ENCODE data around the gene NAV3.

DNA sequence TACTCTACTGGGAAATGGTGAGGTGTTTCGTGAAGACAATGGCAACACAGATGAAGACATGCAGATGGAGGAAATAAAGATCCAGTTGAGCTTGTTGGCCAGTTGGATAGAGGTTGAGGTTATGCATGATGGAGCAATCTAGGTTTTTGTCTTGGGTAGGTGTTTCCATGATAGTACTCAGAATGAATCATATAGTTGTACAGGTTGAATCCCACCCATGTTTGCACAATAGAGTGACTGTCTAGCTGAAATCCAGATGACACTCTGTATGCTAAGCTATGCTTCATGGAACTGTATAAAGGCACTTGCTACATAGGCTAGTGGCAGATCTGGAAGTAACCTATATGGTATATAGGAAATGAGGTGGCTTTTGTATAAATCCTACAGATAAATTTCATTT lies 264.9 kb downstream of the NAV3 start:
- TF ChIP-seq CEBPB (IDR thresholded peaks at IDR 0.05; ENCODE audit: low read depth, low read length) (0 out of 2 replicates have a peak, but pooled peaks have one; percentile 39), RAD21 (IDR thresholded peaks at IDR 0.05; ENCODE audit: low read length) (no peak), MAZ (IDR thresholded peaks at IDR 0.05; ENCODE audit: borderline replicate concordance, low read depth, low read length) (no peak), POLR2A (IDR thresholded peaks at IDR 0.05; ENCODE audit: low read depth, low read length) (no peak), RFX5 (IDR thresholded peaks at IDR 0.05; ENCODE audit: low read depth, low read length) (no peak), MXI1 (IDR thresholded peaks at IDR 0.05; ENCODE audit: borderline replicate concordance, low read depth, low read length) (no peak), MAFK (IDR thresholded peaks at IDR 0.05; ENCODE audit: low read depth, low read length) (no peak), SMC3 (IDR thresholded peaks at IDR 0.05; ENCODE audit: low read depth, low read length) (no peak), RCOR1 (IDR thresholded peaks at IDR 0.05; ENCODE audit: insufficient replicate concordance, low read length) (no peak), CHD1 (IDR thresholded peaks at IDR 0.05; ENCODE audit: low read depth, low read length) (no peak), BHLHE40 (IDR thresholded peaks at IDR 0.05; ENCODE audit: low read depth, low read length) (no peak), FOS (IDR thresholded peaks at IDR 0.05; ENCODE audit: low read depth, low read length) (no peak)
- TF ChIP-seq, protein P1, sequence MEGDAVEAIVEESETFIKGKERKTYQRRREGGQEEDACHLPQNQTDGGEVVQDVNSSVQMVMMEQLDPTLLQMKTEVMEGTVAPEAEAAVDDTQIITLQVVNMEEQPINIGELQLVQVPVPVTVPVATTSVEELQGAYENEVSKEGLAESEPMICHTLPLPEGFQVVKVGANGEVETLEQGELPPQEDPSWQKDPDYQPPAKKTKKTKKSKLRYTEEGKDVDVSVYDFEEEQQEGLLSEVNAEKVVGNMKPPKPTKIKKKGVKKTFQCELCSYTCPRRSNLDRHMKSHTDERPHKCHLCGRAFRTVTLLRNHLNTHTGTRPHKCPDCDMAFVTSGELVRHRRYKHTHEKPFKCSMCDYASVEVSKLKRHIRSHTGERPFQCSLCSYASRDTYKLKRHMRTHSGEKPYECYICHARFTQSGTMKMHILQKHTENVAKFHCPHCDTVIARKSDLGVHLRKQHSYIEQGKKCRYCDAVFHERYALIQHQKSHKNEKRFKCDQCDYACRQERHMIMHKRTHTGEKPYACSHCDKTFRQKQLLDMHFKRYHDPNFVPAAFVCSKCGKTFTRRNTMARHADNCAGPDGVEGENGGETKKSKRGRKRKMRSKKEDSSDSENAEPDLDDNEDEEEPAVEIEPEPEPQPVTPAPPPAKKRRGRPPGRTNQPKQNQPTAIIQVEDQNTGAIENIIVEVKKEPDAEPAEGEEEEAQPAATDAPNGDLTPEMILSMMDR (conservative IDR thresholded peaks at IDR 0.05; ENCODE audit: low read depth, low read length) = no peak
- TF ChIP-seq, protein P2, sequence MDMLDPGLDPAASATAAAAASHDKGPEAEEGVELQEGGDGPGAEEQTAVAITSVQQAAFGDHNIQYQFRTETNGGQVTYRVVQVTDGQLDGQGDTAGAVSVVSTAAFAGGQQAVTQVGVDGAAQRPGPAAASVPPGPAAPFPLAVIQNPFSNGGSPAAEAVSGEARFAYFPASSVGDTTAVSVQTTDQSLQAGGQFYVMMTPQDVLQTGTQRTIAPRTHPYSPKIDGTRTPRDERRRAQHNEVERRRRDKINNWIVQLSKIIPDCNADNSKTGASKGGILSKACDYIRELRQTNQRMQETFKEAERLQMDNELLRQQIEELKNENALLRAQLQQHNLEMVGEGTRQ (IDR thresholded peaks at IDR 0.05; ENCODE audit: low read depth, low read length) = no peak

All from IMR-90 (cell line).